CD4-positive, alpha-beta T cell treated with Interleukin-4 for 4 hours (primary cell): Measurements from ENCODE around the gene FIBCD1.

Experiments
- DNase-seq: peaks from one replicate; pipeline ENCODE4 v3.0.0-alpha.2; 2020

Gene FIBCD1

GRCh38 chr9:130874783-130875182, 64.3 kb downstream of the FIBCD1 start:
- DNase-seq: no peak

- DNase-seq: no peak
Observed at GRCh38 chr9:130873966-130874365, 65.1 kb downstream of the FIBCD1 start.

- DNase-seq: no peak
Observed at GRCh38 chr9:130872912-130873503, 66.0 kb downstream of the FIBCD1 start.

DNA sequence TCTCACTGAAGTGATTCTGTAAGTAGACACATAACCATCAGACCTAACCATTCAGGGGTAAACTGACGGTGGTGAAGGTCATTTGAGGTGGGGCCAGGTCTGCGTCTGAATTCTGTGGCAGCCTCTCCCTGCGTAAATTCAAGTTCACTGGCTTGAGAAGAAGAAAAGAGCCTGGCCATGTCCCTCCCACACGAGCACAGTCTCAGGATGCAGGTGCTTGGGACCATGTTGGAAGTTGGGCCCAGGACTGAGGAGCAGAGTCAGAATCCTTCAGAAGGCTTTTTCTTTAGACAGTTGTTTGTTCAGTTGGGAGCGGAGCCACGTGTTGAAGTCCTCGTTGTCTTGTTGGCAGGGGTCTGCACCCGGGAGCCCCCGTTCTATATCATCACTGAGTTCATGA, 66.5 kb downstream of the FIBCD1 start:
- DNase-seq: no peak

GRCh38 chr9:130872093-130872492, 67.0 kb downstream of the FIBCD1 start:
- no peak for DNase-seq

DNA sequence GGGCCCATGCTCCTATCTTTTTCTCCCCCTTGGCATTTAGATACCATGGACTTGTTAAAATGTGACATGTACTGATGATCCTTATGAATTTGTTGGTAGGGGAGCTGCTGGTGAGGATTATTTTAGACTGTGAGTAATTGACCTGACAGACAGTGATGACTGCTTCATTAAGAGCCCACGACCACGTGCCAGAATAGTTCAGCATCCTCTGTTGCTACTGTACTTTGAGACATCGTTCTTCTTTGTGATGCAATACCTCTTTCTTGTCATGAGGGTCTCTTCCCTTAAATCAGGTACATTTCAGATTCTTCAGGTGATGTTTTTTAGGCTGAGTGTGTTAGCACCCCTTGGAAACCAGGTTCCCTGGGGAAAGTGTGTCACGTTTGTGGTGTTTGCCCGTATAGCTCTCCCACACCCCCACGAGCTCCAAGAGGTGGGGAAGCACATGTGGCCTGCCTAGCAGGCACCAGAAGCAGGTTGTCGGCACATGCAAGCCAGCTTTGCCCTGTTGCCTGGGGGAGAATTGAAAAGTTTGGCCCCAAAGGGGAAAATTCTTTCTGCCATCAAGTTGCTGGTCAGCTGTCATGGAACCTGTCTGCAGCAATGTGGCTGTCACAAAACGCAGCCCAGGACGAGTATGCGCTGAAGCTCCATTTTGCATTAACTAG, 67.5 kb downstream of the FIBCD1 start:
- DNase-seq: no peak

DNA sequence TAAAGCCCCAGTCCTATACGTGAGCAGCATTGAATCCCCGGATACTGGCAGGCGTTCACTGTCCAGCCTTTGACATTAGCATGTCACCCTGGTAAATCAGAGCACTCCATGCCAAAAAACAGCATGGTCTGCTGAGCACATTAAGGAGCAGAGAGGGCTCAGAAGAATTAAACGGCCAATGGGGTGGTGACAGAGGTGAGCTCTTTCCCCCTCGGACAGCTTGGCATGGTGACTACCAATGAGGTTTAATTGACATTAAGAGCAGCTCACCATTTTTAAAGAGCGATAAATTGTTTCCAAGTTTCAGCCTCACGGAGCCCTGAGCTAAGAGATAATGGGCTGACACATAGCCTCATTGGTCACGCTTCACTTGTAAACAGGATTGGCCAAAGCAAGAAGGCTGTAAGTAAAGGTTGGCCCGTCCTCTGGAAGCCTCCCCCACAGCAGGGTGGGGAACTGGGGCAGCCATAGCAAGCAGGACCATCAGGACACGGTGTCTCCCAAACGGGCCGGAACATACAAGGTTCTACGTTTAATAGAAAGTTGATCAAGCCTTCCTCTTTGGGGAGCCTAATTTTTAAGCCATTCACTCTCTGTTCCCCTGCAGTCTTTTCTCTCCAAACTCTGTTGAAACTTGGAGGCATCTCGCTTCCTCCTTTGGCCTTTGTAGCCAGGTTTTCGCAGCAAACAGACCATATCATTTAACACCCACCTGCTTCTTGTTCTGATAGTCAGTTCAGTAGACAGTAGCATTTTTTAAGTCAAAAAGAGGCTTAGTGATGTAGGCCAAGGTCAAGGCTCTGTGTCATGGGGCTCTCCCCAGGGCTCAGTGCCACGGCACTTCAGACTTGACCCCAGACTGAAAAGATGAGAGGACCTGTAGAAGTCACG, 68.3 kb downstream of the FIBCD1 start:
- no peak for DNase-seq

DNA sequence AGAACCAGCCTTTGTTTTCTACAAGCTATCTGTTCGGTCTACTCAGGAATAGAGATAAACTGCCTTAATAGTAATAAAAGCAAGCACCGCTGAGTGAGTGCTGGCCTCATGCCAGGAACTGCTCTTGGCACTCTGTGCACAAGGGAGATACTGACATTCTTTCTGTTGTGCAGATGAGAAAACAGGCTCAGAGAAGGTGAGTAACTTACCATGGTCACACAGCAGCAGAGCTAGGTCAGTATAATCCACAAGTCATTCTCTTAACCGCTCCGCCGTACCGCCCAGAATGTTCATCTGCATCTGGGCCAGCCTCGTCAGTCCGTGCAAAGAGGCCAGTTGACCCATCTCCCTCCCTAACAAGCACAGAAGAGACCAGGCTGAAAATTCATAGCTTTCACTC, 69.8 kb downstream of the FIBCD1 start:
- DNase-seq: no peak

- DNase-seq: no peak
Observed at GRCh38 chr9:130868230-130868629, 70.8 kb downstream of the FIBCD1 start.

DNA sequence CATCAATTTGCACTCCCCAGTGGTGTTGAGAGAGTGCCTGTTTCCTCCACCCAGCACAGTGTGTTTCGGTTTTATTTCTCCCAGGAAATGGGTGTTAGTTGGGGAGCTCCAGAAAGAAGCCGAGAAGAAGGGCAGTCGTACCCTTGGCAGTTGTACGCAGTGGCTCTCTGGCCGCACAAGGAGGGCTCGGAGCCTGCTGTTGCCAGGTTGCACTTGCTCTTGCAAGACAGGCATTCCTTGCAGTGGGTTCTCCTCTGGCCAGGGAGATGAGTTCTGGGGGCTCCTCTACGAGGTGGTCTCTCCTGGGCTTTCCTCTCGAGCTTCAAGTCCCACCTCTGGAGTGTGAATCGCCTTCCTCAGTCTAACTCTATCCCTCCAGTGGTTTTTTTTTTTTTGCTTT, 71.5 kb downstream of the FIBCD1 start:
- DNase-seq: no peak

GRCh38 chr9:130866474-130866965, 72.5 kb downstream of the FIBCD1 start:
- DNase-seq: peak; percentile 45

- no peak for DNase-seq
Observed at GRCh38 chr9:130865921-130866320, 73.1 kb downstream of the FIBCD1 start.

DNA sequence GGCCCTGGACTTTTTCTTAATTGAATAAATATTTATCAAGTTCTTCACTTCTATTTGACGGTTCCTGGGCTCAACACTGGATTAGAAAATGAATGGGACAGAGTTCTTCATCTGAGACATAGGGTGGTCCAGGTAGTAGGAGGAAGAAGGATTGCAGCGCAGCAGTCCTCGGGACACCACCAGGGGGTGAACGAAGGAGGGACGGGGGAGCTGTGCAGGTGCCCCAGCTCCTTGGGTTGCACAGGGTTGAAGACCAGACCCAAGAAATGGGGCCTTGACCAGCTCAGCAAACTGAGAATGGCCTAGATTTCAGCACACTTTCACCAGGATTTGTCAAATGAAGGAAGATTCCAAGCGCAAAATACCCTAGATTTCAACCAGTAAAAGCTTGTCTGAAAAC, 74.5 kb downstream of the FIBCD1 start:
- DNase-seq: no peak

DNA sequence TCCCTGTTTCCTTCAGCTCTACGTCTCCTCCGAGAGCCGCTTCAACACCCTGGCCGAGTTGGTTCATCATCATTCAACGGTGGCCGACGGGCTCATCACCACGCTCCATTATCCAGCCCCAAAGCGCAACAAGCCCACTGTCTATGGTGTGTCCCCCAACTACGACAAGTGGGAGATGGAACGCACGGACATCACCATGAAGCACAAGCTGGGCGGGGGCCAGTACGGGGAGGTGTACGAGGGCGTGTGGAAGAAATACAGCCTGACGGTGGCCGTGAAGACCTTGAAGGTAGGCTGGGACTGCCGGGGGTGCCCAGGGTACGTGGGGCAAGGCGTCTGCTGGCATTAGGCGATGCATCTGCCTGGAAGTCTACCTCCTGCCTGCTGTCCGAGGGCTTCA, 76.3 kb downstream of the FIBCD1 start:
- DNase-seq: no peak

DNA sequence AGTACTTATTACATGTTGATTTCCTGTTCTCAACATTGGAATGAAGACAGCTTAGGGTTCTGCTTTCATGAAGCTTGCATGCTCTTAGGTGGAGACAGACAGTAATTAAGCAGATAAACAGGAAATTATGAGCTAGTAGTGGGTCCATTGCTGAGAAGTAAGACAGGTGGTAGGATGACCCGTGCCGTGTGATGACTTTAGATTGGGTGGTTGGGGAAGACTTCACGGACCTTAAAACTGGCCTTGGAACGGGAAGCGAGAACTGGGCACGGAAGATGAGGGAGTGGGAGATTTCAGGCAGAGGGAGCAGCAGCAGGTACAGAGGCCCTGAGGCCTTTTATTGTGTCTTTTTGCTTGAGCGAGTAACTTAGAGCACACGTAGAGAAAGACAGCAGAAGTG, 76.8 kb downstream of the FIBCD1 start:
- DNase-seq: no peak

GRCh38 chr9:130861372-130862180, 77.5 kb downstream of the FIBCD1 start:
- no peak for DNase-seq

GRCh38 chr9:130860458-130861316, 78.4 kb downstream of the FIBCD1 start:
- DNase-seq: no peak

DNA sequence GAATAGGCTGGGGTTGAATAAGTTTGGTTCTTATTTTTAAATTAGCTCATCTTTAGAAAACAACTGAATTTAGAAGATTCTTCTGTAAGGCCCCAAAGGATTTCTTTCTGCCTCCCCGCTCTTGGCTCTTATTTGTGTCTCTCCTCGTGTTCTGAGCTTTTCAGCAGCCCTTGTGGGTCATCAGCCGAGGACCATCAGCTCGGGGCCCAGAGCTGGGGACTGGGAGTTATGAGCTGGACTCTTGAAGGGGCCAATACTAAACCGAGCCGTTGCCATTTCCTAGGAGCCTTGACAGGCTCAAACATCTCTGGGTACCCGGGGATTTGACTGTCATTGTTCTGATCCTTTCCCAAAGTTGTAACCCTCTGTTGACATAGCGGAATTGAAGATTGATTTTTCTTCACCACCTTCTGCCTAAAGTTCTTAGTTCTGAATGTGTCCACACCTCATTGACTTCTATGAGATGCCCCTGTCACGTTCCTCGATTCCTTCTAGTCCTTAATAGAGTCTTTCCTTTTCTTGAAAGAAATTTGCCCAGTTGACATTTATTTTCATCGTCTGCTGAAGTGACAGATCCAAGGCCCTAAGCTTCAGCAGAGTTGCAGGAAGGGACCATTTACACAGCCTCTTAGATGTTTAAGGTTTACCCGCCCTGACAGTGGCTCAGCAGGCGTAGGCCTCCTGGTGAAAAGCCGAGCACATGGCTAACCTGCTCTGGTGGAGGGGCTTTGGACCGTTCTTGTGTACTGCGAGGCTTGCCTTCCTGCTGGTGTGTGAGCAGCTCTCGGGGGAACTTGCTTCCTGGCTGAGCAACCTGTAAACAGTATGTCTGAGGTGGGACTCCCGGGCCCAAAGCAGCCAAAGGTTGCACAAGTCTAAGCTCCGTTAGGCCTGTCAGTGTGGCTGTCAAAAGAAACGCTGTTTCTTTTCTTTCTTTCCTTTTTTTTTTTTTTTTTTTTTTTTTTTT, 80.0 kb downstream of the FIBCD1 start:
- no peak for DNase-seq

DNA sequence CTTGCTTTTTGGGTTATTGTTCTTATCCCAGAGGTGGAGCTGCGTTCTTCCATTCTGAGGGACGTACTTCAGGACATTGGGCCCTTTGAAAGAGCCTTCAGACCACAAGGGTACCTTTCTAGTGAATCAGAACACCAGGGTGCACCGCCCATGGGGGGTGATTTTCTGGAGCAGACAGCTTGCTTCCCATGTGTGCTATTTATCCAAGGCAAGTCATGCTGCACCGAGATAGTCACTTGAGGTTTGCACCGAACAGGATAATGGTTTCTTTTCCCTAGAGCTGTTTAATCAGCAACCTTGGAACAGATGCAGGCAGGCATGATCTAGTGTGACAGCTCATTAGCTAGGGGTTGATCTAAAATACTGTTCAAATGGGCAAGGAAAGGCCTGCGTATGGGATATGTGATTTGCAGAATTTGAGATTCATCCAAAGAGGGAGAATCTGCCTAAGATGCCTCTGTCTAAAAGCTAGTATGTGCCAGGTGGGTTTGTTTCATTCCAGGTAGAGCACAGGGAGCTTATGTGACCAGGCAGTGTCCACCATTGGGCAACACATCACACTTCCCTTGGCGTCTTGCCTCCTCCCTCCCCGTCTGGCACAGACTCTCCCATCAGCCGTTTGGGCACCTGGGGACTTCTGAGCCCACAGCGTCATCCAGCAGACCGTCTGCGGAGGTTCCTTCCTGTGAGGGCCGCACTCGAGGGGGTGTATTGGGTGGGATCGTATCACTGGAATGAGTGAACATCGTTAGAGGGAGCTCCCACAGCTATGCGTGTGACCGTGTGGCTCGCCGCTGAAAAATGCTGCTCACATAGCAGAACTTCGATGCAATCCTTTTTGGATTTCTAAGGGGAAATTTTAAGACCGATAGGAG, 80.9 kb downstream of the FIBCD1 start:
- DNase-seq: no peak

DNA sequence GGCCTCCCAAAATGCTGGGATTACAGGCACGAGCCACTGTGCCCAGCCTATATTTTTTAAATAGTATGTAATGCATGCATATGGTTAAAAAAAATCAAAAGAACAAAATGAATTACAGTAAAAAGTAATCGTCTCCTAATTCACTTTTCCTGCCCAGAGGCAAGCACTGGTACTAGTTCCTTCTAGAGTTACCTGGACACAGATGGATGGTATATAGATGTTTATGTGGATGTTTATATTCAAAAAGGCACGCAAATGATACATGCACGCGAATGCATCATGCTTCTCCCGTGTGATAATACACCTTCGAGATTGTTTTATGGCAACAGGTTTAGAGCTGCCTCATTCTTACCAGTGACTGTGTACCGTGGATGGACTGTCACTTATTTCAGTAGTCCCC, 82.6 kb downstream of the FIBCD1 start:
- no peak for DNase-seq
